HG03025 (cell line): ENCODE measurements around the gene BUB3.

Experiments used
- ATAC-seq: cut with Tn5 transposase; IDR thresholded peaks from one replicate; pipeline ENCODE4 v1.9.1; 2021; ENCODE audit warnings: mild to moderate bottlenecking, moderate library complexity; ENCODE audit not compliant: unreplicated experiment, low FRiP score

BUB3 gene

GRCh38 chr10:123140983-123141390 lies 13.2 kb upstream of the BUB3 start:
- ATAC-seq = no peak

GRCh38 chr10:123141791-123142700 lies 12.2 kb upstream of the BUB3 start:
- ATAC-seq = no peak

GRCh38 chr10:123142701-123143161 lies 11.5 kb upstream of the BUB3 start:
- ATAC-seq = no peak

GRCh38 chr10:123143162-123143824 lies 10.9 kb upstream of the BUB3 start:
- ATAC-seq = no peak

GRCh38 chr10:123143825-123144168 lies 10.4 kb upstream of the BUB3 start:
- no peak for ATAC-seq

GRCh38 chr10:123144697-123145541 lies 9.3 kb upstream of the BUB3 start:
- no peak for ATAC-seq

- no peak for ATAC-seq
Observed at GRCh38 chr10:123145542-123146012, 8.6 kb upstream of the BUB3 start.

- no peak for ATAC-seq
Observed at GRCh38 chr10:123146013-123146893, 7.9 kb upstream of the BUB3 start.

- no peak for ATAC-seq
Observed at GRCh38 chr10:123146894-123147634, 7.1 kb upstream of the BUB3 start.

GRCh38 chr10:123147635-123148413 lies 6.4 kb upstream of the BUB3 start, which contains the start of gene HMX2:
TSS of gene HMX2 (plus strand) at chr10:123148136. CDS start at chr10:123148379, 243 bp downstream.
- no peak for ATAC-seq

GRCh38 chr10:123148414-123149161 lies 5.6 kb upstream of the BUB3 start:
- ATAC-seq = no peak

GRCh38 chr10:123149162-123149567 lies 5.0 kb upstream of the BUB3 start:
- ATAC-seq = no peak

- no peak for ATAC-seq
Observed at GRCh38 chr10:123149568-123150270, 4.5 kb upstream of the BUB3 start.

GRCh38 chr10:123150271-123150985 lies 3.8 kb upstream of the BUB3 start:
- no peak for ATAC-seq

- ATAC-seq = no peak
Observed at GRCh38 chr10:123150986-123151736, 3.0 kb upstream of the BUB3 start.

GRCh38 chr10:123151737-123152135 lies 2.5 kb upstream of the BUB3 start:
- ATAC-seq = no peak
